ENCODE measurements around the gene ST6GALNAC3.

Gene ST6GALNAC3

DNA sequence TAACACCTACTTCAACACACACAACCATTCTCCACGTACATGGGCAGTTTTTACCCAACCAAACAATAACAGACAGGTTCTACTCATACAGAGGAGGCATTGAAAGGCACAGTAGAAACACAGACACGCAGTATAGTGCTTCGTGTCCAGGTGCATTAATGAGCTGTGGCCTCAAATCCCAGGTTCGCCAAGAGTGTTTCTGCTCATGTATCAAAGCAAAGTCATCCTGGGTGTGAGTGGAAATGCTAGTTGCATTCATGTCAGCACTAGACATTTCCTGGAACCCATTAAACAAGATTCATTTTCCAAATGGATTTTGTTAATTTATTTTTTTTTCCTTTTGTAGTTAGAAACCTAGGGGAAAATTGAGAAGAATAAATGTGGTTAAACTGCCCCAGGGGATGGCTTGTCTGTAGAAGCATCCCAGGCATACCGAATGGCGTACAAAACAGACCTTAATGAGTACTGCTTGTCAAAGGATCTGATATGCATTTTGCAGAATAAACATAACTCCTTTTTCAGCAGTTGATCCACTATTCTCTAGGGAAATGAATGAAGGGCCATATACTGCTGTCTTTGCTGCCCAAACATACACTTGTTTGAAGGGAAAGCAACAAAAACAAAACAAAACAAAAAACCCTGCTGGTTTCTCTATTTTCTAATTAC, 494.2 kb downstream of the ST6GALNAC3 start:
- no peak overlapping the region for H3K27ac Mint-ChIP-seq
- H3K4me1 Mint-ChIP-seq (ENCODE audit: low read depth): no peaks in the 10 kb centered on the region
- H3K36me3 Mint-ChIP-seq (ENCODE audit: low read depth): no peaks in the 10 kb centered on the region
- DNase-seq (ENCODE audit: low spot score): no peak
- H3K4me3 Mint-ChIP-seq: no peak overlapping the region
- H3K27me3 Mint-ChIP-seq (ENCODE audit: low read depth): no peaks in the 10 kb centered on the region
- H3K9me3 Mint-ChIP-seq: no peaks in the 10 kb centered on the region

DNA sequence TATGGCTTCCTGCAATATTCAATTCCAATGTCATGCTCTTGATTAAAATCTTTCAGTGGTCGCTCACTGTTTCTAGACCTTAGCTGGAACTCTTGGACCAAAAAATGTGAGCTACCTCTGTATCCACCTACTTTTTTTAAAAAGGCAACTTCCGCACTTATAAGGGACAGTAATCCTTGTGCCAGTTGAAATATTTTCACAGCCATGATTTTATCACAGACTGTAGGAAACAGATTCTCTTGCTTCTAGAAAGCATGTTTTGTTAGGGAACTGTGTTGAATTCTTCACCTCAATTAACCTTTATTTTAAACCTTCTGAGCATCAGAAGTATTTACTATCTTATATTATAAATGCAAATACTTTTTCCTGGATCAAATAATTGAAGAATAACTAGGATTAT, 496.7 kb downstream of the ST6GALNAC3 start:
- no peak for DNase-seq (ENCODE audit: low spot score)
- Mint-ChIP-seq H3K36me3 (ENCODE audit: low read depth) (no peaks in the 10 kb centered on the region), H3K27me3 (ENCODE audit: low read depth) (no peaks in the 10 kb centered on the region), H3K4me1 (ENCODE audit: low read depth) (no peaks in the 10 kb centered on the region), H3K9me3 (no peaks in the 10 kb centered on the region), H3K27ac (no peak overlapping the region), H3K4me3 (no peak overlapping the region)

DNA sequence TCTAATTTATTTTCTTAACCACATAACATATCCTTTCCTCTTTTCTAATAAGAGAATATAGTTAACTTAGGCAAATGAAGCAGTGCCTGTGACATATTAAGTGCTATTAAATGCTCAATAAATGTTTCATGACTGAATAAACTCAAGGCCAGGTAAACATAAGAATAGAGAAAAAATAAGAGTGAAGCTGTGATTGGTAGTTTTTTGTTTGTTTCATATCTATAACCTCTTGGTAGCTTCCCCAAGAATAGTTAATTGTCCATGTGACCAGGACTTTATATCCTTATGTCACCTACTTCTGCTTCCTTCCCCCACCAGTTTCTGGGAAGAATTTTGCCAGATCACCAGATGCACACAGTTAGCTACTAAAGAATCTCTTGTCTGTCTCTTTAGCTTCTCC, 497.7 kb downstream of the ST6GALNAC3 start:
- H3K4me1 Mint-ChIP-seq (ENCODE audit: low read depth): no peaks in the 10 kb centered on the region
- DNase-seq (ENCODE audit: low spot score): no peak
- H3K27me3 Mint-ChIP-seq (ENCODE audit: low read depth): no peaks in the 10 kb centered on the region
- no peak overlapping the region for H3K27ac Mint-ChIP-seq
- no peaks in the 10 kb centered on the region for H3K36me3 Mint-ChIP-seq (ENCODE audit: low read depth)
- no peaks in the 10 kb centered on the region for H3K9me3 Mint-ChIP-seq
- no peak overlapping the region for H3K4me3 Mint-ChIP-seq

DNA sequence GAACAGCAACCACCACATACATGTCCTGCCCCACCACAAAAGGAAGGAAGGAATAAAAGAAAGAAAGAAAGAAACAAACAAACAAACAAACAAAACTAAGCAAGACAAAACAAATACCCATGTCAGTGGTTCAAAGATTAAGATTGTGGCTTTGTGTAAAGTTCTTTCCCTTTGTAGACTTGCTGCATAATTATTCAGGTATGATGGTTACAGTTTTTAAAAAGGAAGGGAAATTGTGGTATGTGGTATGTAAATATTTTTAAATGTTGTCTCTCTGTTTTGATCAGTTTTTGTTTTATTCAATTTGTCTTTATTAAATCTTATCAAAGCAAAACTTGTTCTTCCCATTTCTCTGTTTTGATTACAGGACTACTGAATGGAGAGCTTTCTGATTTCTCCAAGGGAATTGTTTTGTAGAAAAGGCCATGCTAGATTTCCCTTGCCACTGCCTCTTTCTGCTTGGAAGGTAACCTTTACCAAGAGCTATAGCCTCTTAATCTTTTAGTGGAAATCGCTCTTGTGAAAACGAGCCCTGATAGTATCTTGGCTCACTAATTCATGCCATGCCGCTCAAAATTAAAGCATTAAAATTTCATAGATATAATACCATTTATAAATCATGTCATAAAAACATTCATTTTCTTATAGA, 502.5 kb downstream of the ST6GALNAC3 start:
- Mint-ChIP-seq H3K27me3 (ENCODE audit: low read depth) (no peaks in the 10 kb centered on the region), H3K4me3 (no peak overlapping the region), H3K27ac (no peak overlapping the region), H3K36me3 (ENCODE audit: low read depth) (no peaks in the 10 kb centered on the region), H3K9me3 (no peaks in the 10 kb centered on the region), H3K4me1 (ENCODE audit: low read depth) (no peaks in the 10 kb centered on the region)
- DNase-seq (ENCODE audit: low spot score): no peak

DNA sequence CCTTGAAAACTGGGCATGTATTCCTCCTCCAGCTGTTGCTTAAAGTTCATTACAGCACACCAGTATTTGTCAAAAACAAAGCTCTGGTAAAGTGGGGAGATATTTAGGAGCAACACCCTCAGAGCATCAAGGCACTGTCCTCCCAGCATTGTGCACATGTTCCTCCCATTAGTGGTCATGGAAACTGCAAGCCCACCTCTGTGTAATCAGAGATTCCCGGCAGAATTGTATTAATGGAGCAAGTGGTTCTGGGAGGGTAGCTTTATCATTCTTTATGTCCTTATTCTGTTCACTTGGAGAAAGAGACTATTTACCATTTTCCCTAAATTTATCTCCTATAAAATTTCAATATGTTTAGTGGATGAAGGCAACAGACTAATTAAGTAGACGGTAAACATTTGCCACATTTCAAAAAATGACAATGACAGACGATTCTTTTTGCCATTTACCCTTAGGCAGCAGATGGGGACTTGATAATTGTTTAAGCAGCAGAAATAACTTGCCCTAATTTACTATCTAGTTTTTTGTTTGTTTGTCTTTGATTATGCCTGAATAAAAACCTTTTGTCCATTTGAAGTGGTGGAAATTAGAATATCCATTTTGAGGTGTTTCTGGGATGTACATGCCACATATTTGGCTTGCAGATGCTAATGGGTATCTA, 503.1 kb downstream of the ST6GALNAC3 start:
- no peaks in the 10 kb centered on the region for H3K9me3 Mint-ChIP-seq
- H3K4me3 Mint-ChIP-seq: no peak overlapping the region
- H3K27me3 Mint-ChIP-seq (ENCODE audit: low read depth): no peaks in the 10 kb centered on the region
- no peaks in the 10 kb centered on the region for H3K4me1 Mint-ChIP-seq (ENCODE audit: low read depth)
- no peak overlapping the region for H3K27ac Mint-ChIP-seq
- no peak for DNase-seq (ENCODE audit: low spot score)
- no peaks in the 10 kb centered on the region for H3K36me3 Mint-ChIP-seq (ENCODE audit: low read depth)

DNA sequence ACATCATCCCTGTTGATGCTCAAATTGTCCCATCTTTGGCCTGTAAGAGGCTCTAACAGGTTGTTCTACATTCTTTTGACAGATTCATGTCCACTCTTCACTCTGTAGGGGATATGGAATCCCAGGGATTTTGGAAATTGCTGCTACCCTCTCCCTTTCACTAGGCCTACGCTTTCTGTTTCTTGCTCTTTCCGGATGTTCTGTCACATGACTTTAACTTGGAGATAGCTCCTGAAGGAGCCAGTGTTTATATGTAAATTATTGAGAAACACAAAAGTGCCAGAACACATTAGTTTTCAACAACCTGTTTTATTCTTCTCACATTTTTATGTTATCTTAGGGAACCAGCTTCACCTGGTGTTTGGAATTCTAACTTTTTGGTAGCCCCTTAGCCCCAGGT, 505.7 kb downstream of the ST6GALNAC3 start:
- no peaks in the 10 kb centered on the region for H3K27me3 Mint-ChIP-seq (ENCODE audit: low read depth)
- no peaks in the 10 kb centered on the region for H3K4me1 Mint-ChIP-seq (ENCODE audit: low read depth)
- no peak for DNase-seq (ENCODE audit: low spot score)
- H3K36me3 Mint-ChIP-seq (ENCODE audit: low read depth): no peaks in the 10 kb centered on the region
- H3K9me3 Mint-ChIP-seq: no peaks in the 10 kb centered on the region
- no peak overlapping the region for H3K27ac Mint-ChIP-seq
- H3K4me3 Mint-ChIP-seq: no peak overlapping the region

DNA sequence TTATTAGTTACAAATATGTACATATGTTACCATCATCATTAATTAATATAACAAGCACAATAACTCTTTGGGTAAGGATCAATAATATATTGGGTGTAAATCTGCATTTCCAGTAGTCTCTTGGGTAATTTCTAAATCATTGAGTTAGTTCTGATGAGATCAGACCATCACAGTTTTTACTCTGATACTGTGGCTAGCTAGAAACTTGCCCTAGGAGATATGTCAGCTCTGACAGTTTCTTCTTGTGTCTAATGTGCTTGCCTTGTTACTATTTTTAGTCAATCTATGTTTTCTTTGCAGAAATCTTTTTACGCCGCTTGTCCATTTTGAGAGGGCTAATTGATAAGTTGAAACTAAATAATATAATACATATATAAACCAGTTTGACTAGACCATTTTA, 507.2 kb downstream of the ST6GALNAC3 start:
- H3K27ac Mint-ChIP-seq: no peak overlapping the region
- no peaks in the 10 kb centered on the region for H3K27me3 Mint-ChIP-seq (ENCODE audit: low read depth)
- H3K36me3 Mint-ChIP-seq (ENCODE audit: low read depth): no peaks in the 10 kb centered on the region
- no peaks in the 10 kb centered on the region for H3K9me3 Mint-ChIP-seq
- no peaks in the 10 kb centered on the region for H3K4me1 Mint-ChIP-seq (ENCODE audit: low read depth)
- H3K4me3 Mint-ChIP-seq: no peak overlapping the region
- DNase-seq (ENCODE audit: low spot score): no peak

DNA sequence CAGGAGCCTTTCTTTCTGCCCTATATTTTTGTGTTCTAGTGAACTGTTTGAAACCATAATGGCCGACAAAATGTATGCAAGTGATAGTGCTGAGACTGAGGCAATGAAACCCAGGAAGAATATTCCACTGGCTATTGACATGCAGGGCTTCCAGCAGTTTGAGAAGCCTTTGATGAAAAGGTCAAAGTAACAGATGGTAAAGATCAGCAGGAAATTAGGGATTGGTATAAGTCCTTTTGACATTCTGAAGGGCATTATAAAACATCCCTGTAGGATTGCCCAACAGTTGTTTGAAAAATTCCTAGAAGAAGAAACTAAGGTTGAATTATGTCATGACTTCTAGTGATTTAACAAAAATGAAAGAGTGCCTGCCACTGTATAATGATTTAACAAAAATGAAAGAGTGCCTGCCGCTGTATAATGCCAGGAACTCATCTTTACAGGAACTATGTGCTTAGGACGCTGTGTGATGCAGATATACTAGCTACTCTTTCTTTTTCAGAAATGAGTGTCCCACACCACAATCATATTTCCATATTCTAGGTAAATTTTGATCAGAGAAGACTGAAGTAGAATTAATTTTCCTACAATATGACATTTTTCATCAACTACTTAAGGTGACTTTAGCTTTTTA, 508.8 kb downstream of the ST6GALNAC3 start:
- Mint-ChIP-seq H3K27me3 (ENCODE audit: low read depth) (no peaks in the 10 kb centered on the region), H3K9me3 (no peaks in the 10 kb centered on the region), H3K4me3 (no peak overlapping the region), H3K4me1 (ENCODE audit: low read depth) (no peaks in the 10 kb centered on the region), H3K27ac (no peak overlapping the region), H3K36me3 (ENCODE audit: low read depth) (no peaks in the 10 kb centered on the region)
- no peak for DNase-seq (ENCODE audit: low spot score)

DNA sequence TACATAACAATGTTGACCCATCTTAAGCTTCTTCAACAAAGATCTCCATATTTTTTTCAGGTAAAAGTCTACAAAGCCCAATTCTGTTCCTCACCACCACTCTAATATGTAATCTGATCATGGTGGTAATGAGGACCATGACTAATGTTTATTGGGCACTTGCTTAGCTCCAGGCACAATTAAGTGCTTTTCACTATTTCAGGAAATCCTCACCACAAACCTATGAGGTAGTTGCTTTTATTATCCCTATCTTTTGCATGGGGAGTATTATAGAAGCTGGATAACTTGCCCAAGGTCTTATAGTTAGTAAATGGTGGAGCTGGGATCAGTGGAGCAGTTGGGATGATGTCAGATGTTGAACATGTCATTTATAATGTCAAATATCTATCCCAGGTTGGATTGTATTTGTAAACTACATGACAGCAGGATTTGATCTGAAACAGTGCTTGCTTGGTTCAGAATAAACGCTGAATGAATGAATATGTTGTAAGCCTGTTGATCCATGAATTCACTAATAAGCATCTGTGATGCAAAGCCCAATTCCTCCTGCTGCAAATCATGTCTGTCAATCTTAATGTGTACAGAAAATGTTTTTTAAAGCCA, 509.4 kb downstream of the ST6GALNAC3 start:
- Mint-ChIP-seq H3K27ac (no peak overlapping the region), H3K4me3 (no peak overlapping the region), H3K4me1 (ENCODE audit: low read depth) (no peaks in the 10 kb centered on the region), H3K9me3 (no peaks in the 10 kb centered on the region), H3K36me3 (ENCODE audit: low read depth) (no peaks in the 10 kb centered on the region), H3K27me3 (ENCODE audit: low read depth) (no peaks in the 10 kb centered on the region)
- no peak for DNase-seq (ENCODE audit: low spot score)

DNA sequence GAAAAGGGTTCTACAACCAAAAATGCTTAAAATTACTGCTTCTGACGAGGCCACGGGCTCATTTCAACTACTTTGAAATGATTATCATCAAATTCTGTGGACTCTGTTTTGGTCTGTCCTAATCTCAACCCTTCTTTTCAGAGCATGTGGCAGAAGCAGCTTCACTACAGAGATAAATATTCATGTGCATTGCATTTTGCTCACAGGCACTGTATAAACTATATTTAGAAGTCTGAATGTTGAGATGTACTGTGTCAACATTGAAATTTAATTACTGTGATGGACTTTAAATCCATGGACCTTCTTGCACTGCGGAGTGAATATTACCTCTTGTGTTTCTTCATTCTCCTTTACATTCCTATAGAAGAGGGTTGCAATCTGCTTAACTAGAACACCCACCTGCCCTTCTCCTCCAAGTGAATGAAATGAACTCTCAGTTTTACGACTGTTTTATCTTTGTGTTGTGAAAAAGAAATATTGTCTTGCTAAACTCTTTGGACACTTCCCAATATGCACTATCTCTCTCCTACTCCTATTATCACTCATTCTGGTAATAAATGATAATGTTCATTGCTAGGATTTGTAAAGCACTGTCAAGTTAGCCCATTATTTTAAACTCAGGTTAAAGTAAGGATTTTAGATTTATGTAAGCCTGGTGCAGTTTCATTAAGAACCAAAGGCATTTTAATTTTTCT, 511.6 kb downstream of the ST6GALNAC3 start:
- Mint-ChIP-seq H3K4me3 (no peak overlapping the region), H3K9me3 (no peaks in the 10 kb centered on the region), H3K36me3 (ENCODE audit: low read depth) (no peaks in the 10 kb centered on the region), H3K4me1 (ENCODE audit: low read depth) (no peaks in the 10 kb centered on the region), H3K27ac (no peak overlapping the region), H3K27me3 (ENCODE audit: low read depth) (no peaks in the 10 kb centered on the region)
- DNase-seq (ENCODE audit: low spot score): no peak

DNA sequence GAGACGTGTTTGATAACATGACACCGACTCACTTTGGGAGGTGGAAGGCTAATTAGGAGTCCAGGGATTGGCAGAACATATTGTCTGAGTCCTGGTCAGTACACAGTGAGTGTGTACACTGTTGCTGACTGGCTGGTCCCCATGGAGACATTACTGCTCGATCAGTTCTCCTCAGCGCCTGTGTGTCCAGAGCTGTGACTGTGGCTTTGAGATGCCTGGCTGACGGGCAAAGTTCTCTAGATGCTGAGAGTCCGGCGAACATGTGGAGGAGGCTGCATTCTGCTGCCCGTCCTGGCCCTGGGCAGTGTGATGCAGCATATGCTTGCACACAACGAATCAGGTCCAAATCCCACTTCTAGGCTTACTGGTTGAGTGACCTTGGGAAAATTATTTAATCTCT, 512.7 kb downstream of the ST6GALNAC3 start:
- no peak overlapping the region for H3K27ac Mint-ChIP-seq
- H3K4me1 Mint-ChIP-seq (ENCODE audit: low read depth): no peaks in the 10 kb centered on the region
- no peaks in the 10 kb centered on the region for H3K27me3 Mint-ChIP-seq (ENCODE audit: low read depth)
- H3K9me3 Mint-ChIP-seq: no peaks in the 10 kb centered on the region
- H3K4me3 Mint-ChIP-seq: no peak overlapping the region
- DNase-seq (ENCODE audit: low spot score): no peak
- no peaks in the 10 kb centered on the region for H3K36me3 Mint-ChIP-seq (ENCODE audit: low read depth)

DNA sequence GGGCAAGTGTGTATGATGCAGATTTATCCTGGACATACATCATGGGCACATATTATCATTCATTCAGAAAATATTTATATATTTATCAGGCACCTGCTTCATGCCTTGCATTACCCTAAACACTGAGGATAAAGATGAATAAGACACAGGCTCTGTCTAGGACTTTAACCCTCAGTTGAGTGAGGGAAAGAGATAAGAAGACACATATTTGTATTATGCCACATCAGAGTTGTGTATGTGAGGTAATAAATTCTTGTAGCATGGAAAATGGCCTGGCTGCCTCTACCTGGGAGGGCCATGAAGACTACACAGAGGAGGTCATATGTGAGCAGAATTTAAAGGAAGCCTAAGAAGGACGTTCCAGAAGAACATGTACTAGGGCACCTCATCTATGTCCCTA, 516.9 kb downstream of the ST6GALNAC3 start:
- Mint-ChIP-seq H3K4me1 (ENCODE audit: low read depth) (no peaks in the 10 kb centered on the region), H3K9me3 (no peaks in the 10 kb centered on the region), H3K27ac (no peak overlapping the region), H3K27me3 (ENCODE audit: low read depth) (no peaks in the 10 kb centered on the region), H3K4me3 (no peak overlapping the region), H3K36me3 (ENCODE audit: low read depth) (no peaks in the 10 kb centered on the region)
- DNase-seq (ENCODE audit: low spot score): no peak

DNA sequence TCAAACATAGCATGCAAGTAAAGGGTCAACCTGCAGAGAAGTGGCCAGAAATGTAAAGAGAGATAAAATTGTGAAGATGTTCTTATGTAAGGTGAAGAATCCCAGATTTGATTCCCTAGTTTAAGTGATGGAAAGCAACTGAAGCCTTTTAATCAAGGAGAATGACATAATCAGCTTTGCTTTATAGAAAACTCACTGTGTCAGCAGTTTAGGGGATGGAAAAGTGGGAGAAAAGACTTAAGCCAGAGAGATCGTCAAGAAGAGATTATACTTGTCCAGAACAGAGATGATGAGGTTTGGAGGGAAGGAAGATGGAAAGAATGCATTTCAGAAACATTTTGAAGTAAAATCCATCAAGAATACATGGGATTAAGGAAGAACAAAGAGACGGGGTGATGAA, 517.4 kb downstream of the ST6GALNAC3 start:
- no peak for DNase-seq (ENCODE audit: low spot score)
- H3K27me3 Mint-ChIP-seq (ENCODE audit: low read depth): no peaks in the 10 kb centered on the region
- H3K27ac Mint-ChIP-seq: no peak overlapping the region

More for the DNA sequence above, 517.4 kb downstream of the ST6GALNAC3 start:
- H3K4me3 Mint-ChIP-seq: no peak overlapping the region
- no peaks in the 10 kb centered on the region for H3K4me1 Mint-ChIP-seq (ENCODE audit: low read depth)
- H3K36me3 Mint-ChIP-seq (ENCODE audit: low read depth): no peaks in the 10 kb centered on the region
- no peaks in the 10 kb centered on the region for H3K9me3 Mint-ChIP-seq

Data from T-helper 2 cell treated with Interferon-gamma antibody and Interleukin-4, amounts not matched to agents 5 μg/mL and 100 μg/mL, for 36 hours (primary cell).